H4 (cell line): Measurements from ENCODE around the gene NPDC1. TPM values are rescaled to one million over a fixed set of nuclear protein-coding genes. Genes with fewer than 3 reads are reported as not detected.

Experiments used
- DNase-seq: peaks from one replicate; pipeline ENCODE4 v3.0.0-alpha.2; 2015; ENCODE audit warnings: low spot score
- total RNA-seq: library from RNA; depleted of rRNA; stranded (reverse); fragments of >200 nt; shearing (Covaris generic); gene quantifications from 2 replicates; pipeline ENCODE4 v1.2.3, GENCODE V29; 2014

Gene NPDC1
- total RNA-seq, 1 experiment from 2014 or later, result 4.1 TPM

GRCh38 chr9:137026384-137026783, 19.6 kb downstream of the NPDC1 start:
- no peak for DNase-seq

GRCh38 chr9:137025517-137025966, 20.4 kb downstream of the NPDC1 start:
- no peak for DNase-seq

DNA sequence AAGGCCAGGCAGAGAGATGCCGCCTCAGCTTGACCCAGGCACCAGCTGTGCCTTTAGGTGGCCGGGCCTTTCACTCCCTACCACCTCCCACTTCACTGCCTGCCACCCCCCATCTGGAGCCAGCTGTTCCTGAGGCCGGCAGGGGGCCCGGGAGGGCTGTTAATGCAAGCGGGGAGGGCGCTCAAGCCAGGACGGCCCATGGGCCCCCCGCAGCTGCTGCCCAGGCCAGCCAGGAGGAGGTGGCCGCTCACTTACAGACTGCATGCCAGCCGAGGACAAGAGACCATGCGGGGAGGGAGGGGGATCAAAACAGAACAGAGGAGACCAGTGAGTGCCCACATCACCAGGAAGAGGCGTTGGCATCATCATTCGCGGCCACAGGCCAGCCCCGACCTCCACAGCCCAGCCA, 22.4 kb downstream of the NPDC1 start:
- DNase-seq, result no peak

- DNase-seq, result no peak
Observed at GRCh38 chr9:137023157-137023556, 22.8 kb downstream of the NPDC1 start.

DNA sequence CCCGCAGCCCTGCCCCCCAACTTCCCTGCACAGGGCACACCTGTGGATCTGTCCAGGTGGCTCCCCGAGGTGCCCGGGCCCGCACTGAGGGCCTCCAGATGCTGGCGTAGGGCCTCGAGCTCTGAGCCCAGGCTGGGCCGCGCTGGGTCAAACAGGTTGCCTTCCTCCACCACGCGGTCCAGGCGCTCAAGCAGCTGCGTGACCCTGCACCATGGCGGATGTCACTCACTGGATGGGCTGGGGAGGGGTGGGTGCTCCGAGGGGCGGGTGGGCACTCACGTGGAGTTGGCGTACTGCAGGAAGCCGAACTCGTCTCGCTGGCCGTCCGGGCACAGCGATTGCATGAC, 23.3 kb downstream of the NPDC1 start:
- DNase-seq, result no peak

- DNase-seq, result peak; percentile 44
Observed at GRCh38 chr9:137021979-137022661, 23.9 kb downstream of the NPDC1 start.

GRCh38 chr9:137021568-137021978, 24.4 kb downstream of the NPDC1 start:
- no peak for DNase-seq

DNA sequence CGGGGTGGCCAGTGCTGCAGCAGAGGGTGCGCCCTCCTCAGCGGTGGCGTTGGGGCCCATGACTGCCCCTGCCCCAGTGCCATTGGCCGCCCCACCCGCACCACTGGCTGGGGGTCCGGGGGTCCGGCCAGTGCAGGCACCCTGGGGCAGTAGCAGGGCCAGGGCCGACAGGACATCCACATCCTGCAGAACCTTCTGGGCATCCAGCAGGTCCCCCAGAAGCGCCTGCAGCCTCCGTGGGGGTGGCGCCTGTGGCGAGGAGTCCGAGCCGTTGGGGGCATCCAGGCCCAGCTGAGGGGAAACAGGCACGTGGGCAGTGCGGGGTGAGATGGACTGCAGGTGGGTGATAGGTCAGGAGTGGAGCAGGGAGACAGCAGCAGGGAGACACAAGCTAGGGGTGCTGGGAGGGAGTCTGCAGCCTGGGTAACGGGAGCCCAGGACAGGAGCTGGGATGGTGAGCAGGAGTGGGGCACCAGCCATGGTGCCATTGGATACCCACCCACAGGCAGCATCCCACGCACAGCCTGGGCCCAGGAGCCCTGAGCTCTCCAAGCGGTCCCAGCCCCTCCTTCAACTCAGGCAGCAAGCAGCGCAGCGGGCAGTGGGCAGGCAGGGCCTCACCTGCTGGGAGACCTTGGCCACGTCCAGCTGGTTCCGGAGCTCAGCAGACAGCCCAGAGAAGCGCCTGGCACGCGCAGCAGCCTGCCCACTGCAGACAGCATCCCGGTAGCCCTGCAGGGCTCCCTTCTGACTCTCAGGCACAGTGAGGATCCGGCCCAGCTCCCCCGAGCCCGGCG, 25.0 kb downstream of the NPDC1 start:
- no peak for DNase-seq

DNA sequence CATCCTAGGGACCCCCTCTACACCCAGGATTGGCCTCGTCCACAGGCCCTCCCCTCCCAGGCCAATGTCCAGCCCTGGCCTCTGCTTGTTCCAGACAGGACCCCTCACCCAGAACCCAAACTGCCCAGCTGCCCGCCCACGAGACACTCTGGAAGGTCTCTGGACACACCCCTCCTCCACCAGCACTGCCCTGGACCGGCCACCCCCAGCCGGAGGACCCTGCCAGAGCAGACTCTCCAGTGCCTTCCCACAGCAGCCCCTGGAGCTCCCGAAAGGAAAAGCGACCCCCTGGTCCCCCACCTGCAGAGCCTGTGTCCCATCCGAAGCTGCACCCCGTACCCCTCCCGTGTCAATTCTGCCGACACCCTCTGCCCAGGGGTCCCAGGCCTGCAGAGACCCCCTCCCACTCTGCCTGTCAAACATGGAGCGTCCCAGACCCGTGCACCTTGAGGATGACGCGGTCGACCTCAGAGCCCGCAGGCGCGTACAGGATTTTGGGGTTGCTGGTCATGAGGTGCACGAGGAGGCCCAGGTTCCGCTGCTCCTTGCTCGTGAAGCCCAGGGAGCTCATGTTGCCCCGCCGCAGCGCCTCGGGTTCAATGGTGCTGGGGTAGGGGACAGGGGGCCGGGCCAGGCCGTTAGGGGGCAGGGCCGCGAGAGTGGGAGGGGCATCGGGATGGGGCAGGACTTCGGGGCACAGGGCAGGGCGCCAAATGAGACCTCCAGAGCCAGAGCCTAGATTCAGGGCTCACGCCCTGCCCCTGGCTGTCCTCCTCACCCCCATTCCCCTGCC, 25.9 kb downstream of the NPDC1 start:
- no peak for DNase-seq

GRCh38 chr9:137018761-137019559, 27.0 kb downstream of the NPDC1 start:
- DNase-seq, result no peak

GRCh38 chr9:137017791-137018497, 28.0 kb downstream of the NPDC1 start:
- DNase-seq, result no peak

DNA sequence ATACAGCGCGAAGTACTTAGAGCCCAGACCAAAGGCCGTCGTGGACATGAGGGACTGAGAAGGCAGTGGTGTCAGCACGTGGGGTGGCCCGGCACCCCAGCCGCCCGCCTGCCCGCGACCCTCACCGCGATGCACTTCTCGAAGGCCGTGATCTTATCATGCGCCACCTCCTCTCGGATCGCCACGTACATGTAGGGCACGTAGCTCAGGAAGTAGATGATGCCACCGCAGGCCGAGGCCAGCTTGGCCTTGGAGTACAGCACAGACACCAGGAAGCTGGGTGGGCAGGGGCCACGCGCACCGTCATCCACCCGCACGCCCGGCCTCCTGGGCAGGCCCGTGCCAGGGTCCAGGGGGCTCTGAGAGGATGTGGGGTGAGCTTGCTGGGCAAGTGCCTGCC, 28.9 kb downstream of the NPDC1 start:
- no peak for DNase-seq

DNA sequence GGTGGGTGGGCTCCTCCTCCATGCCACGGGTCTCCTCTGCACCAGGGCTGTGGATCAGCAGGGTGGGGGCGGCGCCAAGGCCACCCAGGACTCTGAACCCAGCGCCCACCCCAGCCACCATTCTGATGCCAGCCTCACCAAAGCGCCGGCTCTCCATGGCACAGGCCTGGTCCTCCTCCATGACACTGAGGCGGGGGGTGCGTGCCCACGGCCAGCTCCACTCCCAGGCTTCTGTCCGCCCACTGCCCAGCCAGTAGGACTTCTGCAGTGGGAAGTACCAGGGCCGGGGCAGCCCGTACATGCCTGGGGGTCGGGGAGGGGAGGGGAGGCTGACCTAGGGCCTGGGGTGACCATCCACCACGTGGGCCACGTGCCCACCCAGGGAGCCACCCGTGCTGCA, 29.5 kb downstream of the NPDC1 start:
- no peak for DNase-seq

GRCh38 chr9:137015976-137016375, 30.0 kb downstream of the NPDC1 start:
- DNase-seq, result no peak

DNA sequence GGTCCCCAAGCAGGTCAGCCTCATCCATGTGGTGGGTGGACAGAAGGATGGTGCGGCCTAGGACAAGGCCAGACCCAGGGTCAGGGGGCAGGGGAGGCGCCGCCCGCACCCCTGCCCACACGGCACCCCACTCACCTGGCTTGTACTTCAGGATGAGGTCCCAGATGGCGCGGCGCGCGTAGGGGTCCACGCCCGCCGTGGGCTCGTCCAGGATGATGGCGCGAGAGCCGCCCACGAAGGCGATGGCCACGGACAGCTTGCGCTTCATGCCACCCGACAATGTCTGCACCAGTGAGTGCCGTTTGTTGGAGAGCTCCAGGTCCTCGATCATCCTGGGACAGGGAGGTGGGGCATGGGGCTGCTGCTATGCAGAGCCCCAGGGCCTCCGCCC, 30.4 kb downstream of the NPDC1 start:
- DNase-seq, result no peak

GRCh38 chr9:137014776-137015539, 31.0 kb downstream of the NPDC1 start:
- DNase-seq, result no peak

DNA sequence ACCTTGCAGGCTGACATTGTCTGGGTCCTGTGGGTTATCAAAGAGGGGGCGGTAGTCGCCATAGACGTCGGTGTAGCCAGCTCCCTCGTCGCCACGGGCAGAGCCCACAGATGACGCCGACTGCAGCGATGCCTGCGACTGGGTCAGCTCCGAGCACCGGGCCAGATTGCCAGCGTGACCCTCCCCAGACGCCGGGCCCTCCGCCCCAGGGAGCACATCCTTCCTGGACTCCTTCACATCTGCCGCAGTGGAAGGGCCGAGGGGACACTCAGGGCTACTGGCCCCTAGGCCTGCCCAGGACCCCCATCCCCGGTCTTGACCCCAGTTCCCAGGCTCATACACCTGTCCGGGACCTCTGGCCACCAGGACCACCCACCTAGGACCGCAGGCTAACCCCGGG, 31.8 kb downstream of the NPDC1 start:
- DNase-seq, result no peak

- no peak for DNase-seq
Observed at GRCh38 chr9:137013571-137013940, 32.4 kb downstream of the NPDC1 start.

GRCh38 chr9:137012694-137013570, 33.0 kb downstream of the NPDC1 start:
- DNase-seq, result no peak
